RWPE2 (cell line): ENCODE results near the gene NUP188.
A peak's percentile ranks its signal among the peaks of the same experiment; 100 is the strongest.

Experiments used
- ATAC-seq: fragments of 200-7000 bp; cut with Tn5 transposase; 3 replicates; pipeline ENCODE4 v1.9.1; 2021; ENCODE audit warnings: low read depth
- DNase-seq: peaks from one replicate; pipeline ENCODE4 v3.0.0-alpha.2; 2020; ENCODE audit warnings: low spot score
- H3K27ac ChIP-seq: fragments of 450-650 bp; 2 replicates; pipeline ENCODE4 v1.5.1; 2017; ENCODE audit warnings: mild to moderate bottlenecking; ENCODE audit not compliant: poor library complexity, severe bottlenecking
- H3K27me3 ChIP-seq: fragments of 250-450 bp; sonication (Bioruptor Pico); 2 replicates; pipeline ENCODE4 v1.5.1; 2021; ENCODE audit warnings: mild to moderate bottlenecking, moderate library complexity; ENCODE audit not compliant: insufficient read depth, poor library complexity, severe bottlenecking
- H3K36me3 ChIP-seq: fragments of 250-450 bp; sonication (Bioruptor Pico); 2 replicates; pipeline ENCODE4 v1.5.1; 2020; ENCODE audit warnings: low read depth, mild to moderate bottlenecking, moderate library complexity
- H3K4me1 ChIP-seq: fragments of 250-450 bp; sonication (Bioruptor Pico); 2 replicates; pipeline ENCODE4 v1.5.1; 2021; ENCODE audit warnings: mild to moderate bottlenecking, moderate library complexity; ENCODE audit not compliant: insufficient read depth, poor library complexity, severe bottlenecking
- H3K4me3 ChIP-seq: fragments of 250-450 bp; sonication (Bioruptor Pico); 2 replicates; pipeline ENCODE4 v1.5.1; 2021; ENCODE audit warnings: mild to moderate bottlenecking, moderate library complexity; ENCODE audit not compliant: severe bottlenecking
- H3K9me3 ChIP-seq: fragments of 250-450 bp; sonication (Bioruptor Pico); 2 replicates; pipeline ENCODE4 v1.5.1; 2021; ENCODE audit warnings: mild to moderate bottlenecking, moderate library complexity; ENCODE audit not compliant: severe bottlenecking
- TF ChIP-seq, protein P1 (sequence below): fragments of 450-650 bp; IDR thresholded peaks from one replicate; pipeline ENCODE4 v1.5.1; 2017; ENCODE audit warnings: mild to moderate bottlenecking, moderate library complexity; ENCODE audit not compliant: poor library complexity, severe bottlenecking

Gene NUP188

DNA sequence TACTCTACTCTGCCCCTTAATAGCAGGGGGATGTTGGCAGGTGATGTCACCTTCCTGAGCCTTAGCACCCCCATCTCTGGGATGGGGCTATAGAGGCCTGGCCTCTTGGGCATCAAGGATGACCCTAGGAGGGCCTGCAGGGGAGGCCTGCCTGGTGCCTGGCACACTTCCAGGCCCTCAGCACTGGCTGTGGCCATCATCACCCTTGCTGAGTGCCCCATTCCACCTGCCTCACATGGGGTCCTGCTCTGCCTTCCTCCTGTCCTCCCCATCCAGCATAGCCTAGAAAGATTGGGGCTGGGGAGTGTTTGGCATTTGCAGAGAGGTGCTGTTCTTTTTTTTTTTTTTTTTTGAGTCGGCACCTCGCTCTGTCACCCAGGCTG, 44.4 kb upstream of the NUP188 start:
- peaks cover 54% of the 10 kb centered on the region for H3K4me1 ChIP-seq
- no peak overlapping the region for H3K4me3 ChIP-seq
- peaks cover 56% of the 10 kb centered on the region for H3K36me3 ChIP-seq
- DNase-seq (no peak), ATAC-seq (no peak)
- H3K27ac ChIP-seq: peak overlapping the region; percentile 91
- no peaks in the 10 kb centered on the region for H3K27me3 ChIP-seq
- TF ChIP-seq, protein P1, sequence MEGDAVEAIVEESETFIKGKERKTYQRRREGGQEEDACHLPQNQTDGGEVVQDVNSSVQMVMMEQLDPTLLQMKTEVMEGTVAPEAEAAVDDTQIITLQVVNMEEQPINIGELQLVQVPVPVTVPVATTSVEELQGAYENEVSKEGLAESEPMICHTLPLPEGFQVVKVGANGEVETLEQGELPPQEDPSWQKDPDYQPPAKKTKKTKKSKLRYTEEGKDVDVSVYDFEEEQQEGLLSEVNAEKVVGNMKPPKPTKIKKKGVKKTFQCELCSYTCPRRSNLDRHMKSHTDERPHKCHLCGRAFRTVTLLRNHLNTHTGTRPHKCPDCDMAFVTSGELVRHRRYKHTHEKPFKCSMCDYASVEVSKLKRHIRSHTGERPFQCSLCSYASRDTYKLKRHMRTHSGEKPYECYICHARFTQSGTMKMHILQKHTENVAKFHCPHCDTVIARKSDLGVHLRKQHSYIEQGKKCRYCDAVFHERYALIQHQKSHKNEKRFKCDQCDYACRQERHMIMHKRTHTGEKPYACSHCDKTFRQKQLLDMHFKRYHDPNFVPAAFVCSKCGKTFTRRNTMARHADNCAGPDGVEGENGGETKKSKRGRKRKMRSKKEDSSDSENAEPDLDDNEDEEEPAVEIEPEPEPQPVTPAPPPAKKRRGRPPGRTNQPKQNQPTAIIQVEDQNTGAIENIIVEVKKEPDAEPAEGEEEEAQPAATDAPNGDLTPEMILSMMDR: no peak
- no peaks in the 10 kb centered on the region for H3K9me3 ChIP-seq

DNA sequence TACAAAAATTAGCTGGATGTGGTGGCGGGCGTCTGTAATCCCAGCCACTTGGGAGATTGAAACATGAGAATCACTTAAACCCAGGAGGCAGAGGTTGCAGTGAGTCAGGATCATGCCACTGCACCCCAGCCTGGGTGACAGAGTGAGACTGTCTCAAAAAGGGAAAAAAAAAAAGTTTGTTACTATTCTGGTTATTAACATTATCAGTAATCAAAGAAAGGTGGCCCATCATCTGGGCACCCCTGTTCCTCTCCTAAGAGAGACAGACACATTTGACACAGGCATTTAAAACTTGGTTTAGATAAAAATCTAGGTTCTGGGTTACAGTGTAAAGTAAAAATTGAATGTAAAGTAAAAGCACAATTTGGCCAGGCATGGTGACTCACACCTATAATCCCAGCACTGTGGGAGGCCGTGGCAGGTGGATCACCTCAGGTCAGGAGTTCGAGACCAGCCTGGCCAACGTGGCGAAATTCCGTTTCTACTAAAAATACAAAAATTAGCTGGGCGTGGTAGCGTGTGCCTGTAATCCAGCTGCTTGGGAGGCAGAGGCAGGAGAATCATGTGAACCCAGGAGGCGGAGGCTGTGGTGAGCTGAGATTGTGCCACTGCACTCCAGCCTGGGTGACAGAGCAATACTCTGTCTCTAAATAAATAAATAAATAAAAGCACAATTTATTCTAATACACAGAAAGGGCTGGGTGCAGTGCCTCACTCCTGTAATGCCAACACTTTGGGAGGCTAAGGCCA, 43.5 kb upstream of the NUP188 start:
- ATAC-seq (no peak), DNase-seq (no peak)
- Histone ChIP-seq H3K27me3 (no peaks in the 10 kb centered on the region), H3K9me3 (no peaks in the 10 kb centered on the region), H3K36me3 (peaks cover 56% of the 10 kb centered on the region), H3K27ac (peak overlapping the region; percentile 91), H3K4me3 (no peak overlapping the region), H3K4me1 (peaks cover 45% of the 10 kb centered on the region)
- TF ChIP-seq, protein P1: no peak

DNA sequence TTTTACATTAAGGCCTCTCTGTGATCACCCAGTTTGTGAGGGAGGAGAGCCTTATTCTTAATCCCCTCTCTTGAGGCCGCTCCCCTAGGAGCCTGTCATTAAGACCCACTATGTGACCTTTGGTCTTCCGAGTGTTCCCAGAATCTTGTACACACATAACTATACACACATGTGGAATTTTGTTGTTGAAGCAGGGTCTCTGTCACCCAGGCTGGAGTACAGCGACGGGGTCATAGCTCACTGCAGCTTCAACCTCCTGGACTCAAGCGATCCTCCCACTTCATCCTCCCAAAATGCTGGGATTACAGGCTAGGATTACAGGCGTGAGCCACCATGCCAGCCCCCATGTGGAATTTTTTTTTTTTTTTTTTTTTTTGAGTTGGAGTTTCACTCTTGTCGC, 41.5 kb upstream of the NUP188 start:
- Histone ChIP-seq H3K9me3 (no peaks in the 10 kb centered on the region), H3K4me1 (peaks cover 35% of the 10 kb centered on the region), H3K36me3 (peaks cover 70% of the 10 kb centered on the region), H3K4me3 (no peak overlapping the region), H3K27me3 (no peaks in the 10 kb centered on the region), H3K27ac (peak overlapping the region; percentile 91)
- TF ChIP-seq, protein P1: no peak
- ATAC-seq: no peak
- no peak for DNase-seq

DNA sequence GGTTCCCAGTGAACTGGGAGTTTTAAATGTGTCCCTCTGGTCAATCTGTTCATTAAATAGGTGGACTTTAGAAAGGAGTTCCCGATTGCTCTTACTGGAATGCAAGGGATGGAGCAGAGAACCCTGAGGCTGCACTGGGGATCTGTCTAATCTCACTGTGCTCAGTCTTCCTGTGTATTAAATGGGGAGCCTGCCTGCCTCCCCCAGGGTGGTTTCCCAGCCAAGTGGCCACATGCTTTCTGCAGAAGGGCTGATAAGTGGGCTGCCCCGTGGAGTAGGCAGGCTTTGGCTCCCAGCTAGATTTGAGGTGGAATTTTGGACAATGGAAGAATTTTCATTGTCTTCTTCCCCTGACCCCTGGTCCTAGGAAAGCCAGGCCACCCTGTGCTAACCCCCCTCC, 40.8 kb upstream of the NUP188 start:
- H3K36me3 ChIP-seq: peaks cover 72% of the 10 kb centered on the region

DNA sequence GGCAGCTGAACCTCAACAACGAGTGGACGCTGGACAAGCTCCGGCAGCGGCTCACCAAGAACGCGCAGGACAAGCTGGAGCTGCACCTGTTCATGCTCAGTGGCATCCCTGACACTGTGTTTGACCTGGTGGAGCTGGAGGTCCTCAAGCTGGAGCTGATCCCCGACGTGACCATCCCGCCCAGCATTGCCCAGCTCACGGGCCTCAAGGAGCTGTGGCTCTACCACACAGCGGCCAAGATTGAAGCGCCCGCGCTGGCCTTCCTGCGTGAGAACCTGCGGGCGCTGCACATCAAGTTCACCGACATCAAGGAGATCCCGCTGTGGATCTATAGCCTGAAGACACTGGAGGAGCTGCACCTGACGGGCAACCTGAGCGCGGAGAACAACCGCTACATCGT, 39.1 kb upstream of the NUP188 start:
- Histone ChIP-seq H3K4me3 (no peak overlapping the region), H3K9me3 (no peaks in the 10 kb centered on the region), H3K27ac (no peak overlapping the region), H3K27me3 (no peaks in the 10 kb centered on the region), H3K36me3 (peaks cover 81% of the 10 kb centered on the region), H3K4me1 (peaks cover 36% of the 10 kb centered on the region)
- DNase-seq (no peak), ATAC-seq (no peak)
- TF ChIP-seq, protein P1: no peak

More for the DNA sequence above, 40.8 kb upstream of the NUP188 start:
- H3K9me3 ChIP-seq: no peaks in the 10 kb centered on the region
- ATAC-seq (no peak), DNase-seq (no peak)
- H3K27ac ChIP-seq: peak overlapping the region; percentile 91
- TF ChIP-seq, protein P1: no peak
- no peaks in the 10 kb centered on the region for H3K27me3 ChIP-seq
- no peak overlapping the region for H3K4me3 ChIP-seq
- peaks cover 39% of the 10 kb centered on the region for H3K4me1 ChIP-seq
